NCI-H69 (cell line): ENCODE results near the gene OPN1LW.
"Not testable (repeated sequence)": the region's sequence is repeated elsewhere in the genome, so short reads cannot be mapped to it uniquely, and the experiment has no call there.

Experiments used
- DNase-seq: peaks from one replicate; lab custom pipeline; 2025; lab: John Stamatoyannopoulos, UW

Gene OPN1LW

GRCh38 chrX:154144010-154144409, at the start of gene OPN1LW:
TSS of gene OPN1LW (plus strand) at chrX:154144243. CDS start at chrX:154144284, 41 bp downstream.
- DNase-seq = not testable (repeated sequence)

- DNase-seq = no peak
These were observed 49.2 kb upstream of the OPN1LW start for GRCh38 chrX:154094833-154095232.

- DNase-seq = peak; percentile 51
These were observed 47.7 kb upstream of the OPN1LW start for GRCh38 chrX:154096140-154097002.

GRCh38 chrX:154097003-154097588, 46.9 kb upstream of the OPN1LW start:
- DNase-seq = peak; percentile 89

GRCh38 chrX:154097589-154098541, 46.2 kb upstream of the OPN1LW start, which contains the start of gene MECP2:
TSS of gene MECP2 (minus strand) at chrX:154097717.
- DNase-seq = peak; percentile 96

- no peak for DNase-seq
These were observed 45.5 kb upstream of the OPN1LW start for GRCh38 chrX:154098551-154098950.

- no peak for DNase-seq
These were observed 30.3 kb upstream of the OPN1LW start for GRCh38 chrX:154113729-154114128.

GRCh38 chrX:154114652-154115051, 29.4 kb upstream of the OPN1LW start:
- no peak for DNase-seq

- DNase-seq = no peak
These were observed 29.0 kb upstream of the OPN1LW start for GRCh38 chrX:154115071-154115470.

- DNase-seq = no peak
These were observed 28.3 kb upstream of the OPN1LW start for GRCh38 chrX:154115750-154116149.

GRCh38 chrX:154116426-154117211, 27.4 kb upstream of the OPN1LW start:
- DNase-seq = no peak

- DNase-seq = no peak
These were observed 26.5 kb upstream of the OPN1LW start for GRCh38 chrX:154117566-154117965.

GRCh38 chrX:154120567-154120966, 23.5 kb upstream of the OPN1LW start:
- DNase-seq = no peak

- DNase-seq = no peak
These were observed 22.8 kb upstream of the OPN1LW start for GRCh38 chrX:154121207-154121606.

- DNase-seq = no peak
These were observed 22.1 kb upstream of the OPN1LW start for GRCh38 chrX:154121961-154122360.

GRCh38 chrX:154123241-154124219, 20.5 kb upstream of the OPN1LW start:
- no peak for DNase-seq

- no peak for DNase-seq
These were observed 18.5 kb upstream of the OPN1LW start for GRCh38 chrX:154125391-154126040.

GRCh38 chrX:154126101-154126500, 17.9 kb upstream of the OPN1LW start:
- DNase-seq = no peak

GRCh38 chrX:154131955-154132354, 12.1 kb upstream of the OPN1LW start:
- DNase-seq = no peak

- no peak for DNase-seq
These were observed 11.7 kb upstream of the OPN1LW start for GRCh38 chrX:154132366-154132765.
